Measurements from ENCODE around the gene EPS8L2. TPM values are rescaled to one million over a fixed set of nuclear protein-coding genes. Genes with fewer than 3 reads are reported as not detected.

Gene EPS8L2
- total and polyA plus RNA-seq, 2 donors (not counting 1 experiment from before 2014, with no cell fraction given), result 13.9 to 22.7 TPM

GRCh38 chr11:726278-727220 is 20.5 kb downstream of the EPS8L2 start:
- no peaks in the 10 kb centered on the region for H3K36me3 ChIP-seq (replicated peaks in 1 of 2; ENCODE audit: control extremely low read depth in 1 of 2, control insufficient read depth in 1 of 2, extremely low read depth in 1 of 2, insufficient read depth in 2 of 2, low read length in 1 of 2)
- peak overlapping the region in 4 of 5 experiments; percentile 17 to 53 (median 42) for H3K4me3 ChIP-seq (ENCODE audit: control extremely low read depth in 1 of 5, extremely low read depth in 1 of 5, insufficient read depth in 1 of 5, low read depth in 2 of 5, low read length in 4 of 5)
- Mint-ChIP-seq H3K4me1 (peaks cover 21% of the 10 kb centered on the region), H3K27ac (peak overlapping the region; percentile 41), H3K4me3 (peak overlapping the region; percentile 74), H3K9me3 (ENCODE audit: insufficient read depth) (no peaks in the 10 kb centered on the region), H3K27me3 (peaks cover 5% of the 10 kb centered on the region)
- whole genome bisulfite sequencing (ENCODE audit: insufficient coverage), result 11% methylated on average over 51 of the region's 61 CpGs
- H3K4me1 ChIP-seq (ENCODE audit: control insufficient read depth in 2 of 2, insufficient read depth in 2 of 2, low read length in 2 of 2), result peaks cover 22 to 43% of the 10 kb centered on the region in 2 donors
- ChIA-PET CTCF (interaction anchor here (0.7 to 8.2 kb wide), 25 partner anchors 11 to 476 kb away, joined by 3 to 104 read pairs (median 4); partner anchors contain the start of genes DEAF1, GATD1, IRF7 and LMNTD2), POLR2A (interaction anchor here (0.6 to 8.2 kb wide), 4 partner anchors 31 to 312 kb away, joined by 3 to 105 read pairs (median 4); partner anchors contain the start of genes DEAF1, HRAS, SIGIRR and TMEM80)
- no peaks in the 10 kb centered on the region for H3K79me2 ChIP-seq (ENCODE audit: control insufficient read depth, insufficient read depth, low read length)
- peaks cover 9% of the 10 kb centered on the region for H4K20me1 ChIP-seq (ENCODE audit: control insufficient read depth, insufficient read depth, low read length, poor library complexity, severe bottlenecking)
- H3K27me3 ChIP-seq (replicated peaks in 1 of 4; ENCODE audit: control extremely low read depth in 1 of 4, control insufficient read depth in 3 of 4, insufficient read depth in 4 of 4, low read length in 3 of 4), result peaks cover 0 to 33% (median 0%) of the 10 kb centered on the region in 4 experiments
- peak; percentile 66 for DNase-seq
- H3K9me3 ChIP-seq (ENCODE audit: control extremely low read depth in 1 of 3, control insufficient read depth in 2 of 3, insufficient read depth in 1 of 3, low read length in 2 of 3), result no peaks in the 10 kb centered on the region
- peak overlapping the region; percentile 57 for H3K9ac ChIP-seq (ENCODE audit: low read length)
- peak overlapping the region; percentile 94 for H3K4me2 ChIP-seq (replicated peaks; ENCODE audit: low read depth, low read length, poor library complexity, severe bottlenecking)
- ATAC-seq (ENCODE audit: low read depth), result peak; percentile 13
- H3K27ac ChIP-seq (ENCODE audit: low read length in 2 of 2), result no peak overlapping the region
- H2AFZ ChIP-seq (ENCODE audit: insufficient read depth, low read depth, low read length, poor library complexity, severe bottlenecking), result peak overlapping the region; percentile 83
- TF ChIP-seq EZH2 (IDR thresholded peaks at IDR 0.05; ENCODE audit: borderline replicate concordance, insufficient read depth, low read depth, low read length, poor library complexity, severe bottlenecking), result no peak
- TF ChIP-seq CTCF (IDR thresholded peaks at IDR 0.05), result no peak
- intact Hi-C loops (cut with micrococcal nuclease), result loop anchor here (5.0 to 10.0 kb wide), 2 partner anchors 71 to 112 kb away; partner anchors contain the start of genes IRF7 and SLC25A22
